A673 (cell line): ENCODE measurements around the gene ZNF513. TPM values are rescaled to one million over a fixed set of nuclear protein-coding genes. Genes with fewer than 3 reads are reported as not detected.
A peak's percentile ranks its signal among the peaks of the same experiment; 100 is the strongest.

ENCODE experiments used
- BruUV-seq: library from RNA; stranded (reverse); fragments of 400-500 nt; replicated peaks from 2 replicates; lab custom pipeline; 2021; lab: Mats Ljungman, UMichigan
- CTCF ChIA-PET: fragments of 300-600 bp; sonication (Branson Sonifier 250); formaldehyde crosslinking; loops from one replicate; lab custom pipeline; 2022; ENCODE audit warnings: antibody characterized with exemption; lab: Charles Lee
- POLR2A ChIA-PET: fragments of 300-600 bp; sonication (Branson Sonifier 250); formaldehyde crosslinking; loops from one replicate; lab custom pipeline; 2022; ENCODE audit warnings: antibody characterized with exemption; ENCODE audit not compliant: low non-redundant PET; lab: Charles Lee
- DNase-seq: peaks from one replicate; pipeline ENCODE4 v3.0.0-alpha.2; 2015; ENCODE audit warnings: low spot score
- H3K27ac ChIP-seq: fragments of 200-600 bp; sonication (generic); 2 replicates; pipeline ENCODE4 v1.5.1; 2016; ENCODE audit warnings: mixed run types, low read depth, mild to moderate bottlenecking, mixed read lengths, antibody characterized with exemption, low read length; ENCODE audit not compliant: poor library complexity, severe bottlenecking
- H3K27me3 ChIP-seq: fragments of 200-600 bp; sonication (generic); replicated peaks from 2 replicates; pipeline ENCODE4 v1.6.1; 2017; ENCODE audit warnings: mixed run types, low read depth, mild to moderate bottlenecking, mixed read lengths, antibody characterized with exemption, low read length; ENCODE audit not compliant: insufficient read depth, poor library complexity
- H3K36me3 ChIP-seq: fragments of 200-600 bp; sonication (generic); 2 replicates; pipeline ENCODE4 v1.6.1; 2016; ENCODE audit warnings: mixed run types, mild to moderate bottlenecking, mixed read lengths, antibody characterized with exemption, low read length; ENCODE audit not compliant: insufficient read depth, poor library complexity, severe bottlenecking
- H3K4me1 ChIP-seq: fragments of 200-600 bp; sonication (generic); 2 replicates; pipeline ENCODE4 v1.6.1; 2017; ENCODE audit warnings: mixed run types, mild to moderate bottlenecking, mixed read lengths, antibody characterized with exemption, low read length; ENCODE audit not compliant: insufficient read depth, poor library complexity, severe bottlenecking
- H3K4me3 ChIP-seq: fragments of 200-600 bp; sonication (generic); 2 replicates; pipeline ENCODE4 v1.5.1; 2016; ENCODE audit warnings: low read depth, mixed run types, mild to moderate bottlenecking, mixed read lengths, low read length; ENCODE audit not compliant: poor library complexity, severe bottlenecking
- H3K9me3 ChIP-seq: fragments of 200-600 bp; sonication (generic); 2 replicates; pipeline ENCODE4 v1.6.1; 2016; ENCODE audit warnings: mixed run types, low read depth, mild to moderate bottlenecking, mixed read lengths, antibody characterized with exemption, low read length; ENCODE audit not compliant: poor library complexity, severe bottlenecking
- EZH2 ChIP-seq: fragments of 200-600 bp; sonication (generic); IDR thresholded peaks from 2 replicates; pipeline ENCODE4 v1.6.1; 2017; ENCODE audit warnings: borderline replicate concordance, low read depth, mild to moderate bottlenecking, mixed read lengths, antibody characterized with exemption, low read length; ENCODE audit not compliant: poor library complexity, severe bottlenecking
- intact Hi-C: fragments of 100-400 bp; cut with micrococcal nuclease; formaldehyde crosslinking; loops from one replicate; pipeline ENCODE4 v1.10.0; 2022; ENCODE audit not compliant: unreplicated experiment
- total RNA-seq: library from RNA; stranded (reverse); gene quantifications from 2 replicates; pipeline ENCODE4 v1.2.3, GENCODE V29; 2021
- TF ChIP-seq, protein P1 (sequence below): fragments of 300-800, 200-600 bp; sonication (generic); conservative IDR thresholded peaks from 2 replicates; pipeline ENCODE4 v1.5.1; 2017; ENCODE audit warnings: low read depth, mild to moderate bottlenecking, antibody characterized with exemption, low read length, moderate library complexity, mixed read lengths

The ZNF513 gene
- total RNA-seq, 1 experiment from 2014 or later = 21.3 TPM

DNA sequence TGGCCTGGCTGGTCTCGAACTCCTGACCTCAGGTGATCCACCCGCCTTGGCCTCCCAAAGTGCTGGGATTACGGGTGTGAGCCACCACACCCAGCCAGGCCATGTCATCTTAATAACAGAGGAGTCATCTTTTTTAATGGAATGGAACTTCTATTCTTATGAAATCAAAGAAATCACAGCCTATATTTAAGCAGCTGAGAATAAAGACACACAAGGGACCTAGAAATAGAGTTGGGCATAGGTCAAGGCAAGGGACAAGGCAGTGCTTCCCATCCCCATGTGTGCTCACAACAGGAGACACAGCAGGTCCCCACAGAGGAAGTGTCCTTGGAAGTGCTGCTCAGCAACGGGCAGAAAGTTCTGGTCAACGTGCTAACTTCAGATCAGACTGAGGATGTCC lies 7.0 kb downstream of the ZNF513 start:
- ChIA-PET CTCF (no interaction called here), POLR2A (no interaction called here)
- Histone ChIP-seq H3K9me3 (no peaks in the 10 kb centered on the region), H3K27me3 (no peaks in the 10 kb centered on the region), H3K36me3 (peaks cover 66% of the 10 kb centered on the region), H3K4me3 (no peak overlapping the region), H3K27ac (no peak overlapping the region), H3K4me1 (peaks cover 16% of the 10 kb centered on the region)
- no peak for DNase-seq
- intact Hi-C loops = loop anchor here (5.0 kb wide), 1 partner anchor 111 kb away; the partner anchor contains the start of gene SLC30A3
- TF ChIP-seq EZH2 = no peak
- TF ChIP-seq, protein P1, sequence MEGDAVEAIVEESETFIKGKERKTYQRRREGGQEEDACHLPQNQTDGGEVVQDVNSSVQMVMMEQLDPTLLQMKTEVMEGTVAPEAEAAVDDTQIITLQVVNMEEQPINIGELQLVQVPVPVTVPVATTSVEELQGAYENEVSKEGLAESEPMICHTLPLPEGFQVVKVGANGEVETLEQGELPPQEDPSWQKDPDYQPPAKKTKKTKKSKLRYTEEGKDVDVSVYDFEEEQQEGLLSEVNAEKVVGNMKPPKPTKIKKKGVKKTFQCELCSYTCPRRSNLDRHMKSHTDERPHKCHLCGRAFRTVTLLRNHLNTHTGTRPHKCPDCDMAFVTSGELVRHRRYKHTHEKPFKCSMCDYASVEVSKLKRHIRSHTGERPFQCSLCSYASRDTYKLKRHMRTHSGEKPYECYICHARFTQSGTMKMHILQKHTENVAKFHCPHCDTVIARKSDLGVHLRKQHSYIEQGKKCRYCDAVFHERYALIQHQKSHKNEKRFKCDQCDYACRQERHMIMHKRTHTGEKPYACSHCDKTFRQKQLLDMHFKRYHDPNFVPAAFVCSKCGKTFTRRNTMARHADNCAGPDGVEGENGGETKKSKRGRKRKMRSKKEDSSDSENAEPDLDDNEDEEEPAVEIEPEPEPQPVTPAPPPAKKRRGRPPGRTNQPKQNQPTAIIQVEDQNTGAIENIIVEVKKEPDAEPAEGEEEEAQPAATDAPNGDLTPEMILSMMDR = no peak
- no TSS peak for BruUV-seq

GRCh38 chr2:27372937-27373336 lies 7.6 kb downstream of the ZNF513 start:
- Histone ChIP-seq H3K27me3 (no peaks in the 10 kb centered on the region), H3K27ac (no peak overlapping the region), H3K36me3 (peaks cover 66% of the 10 kb centered on the region), H3K9me3 (no peaks in the 10 kb centered on the region), H3K4me3 (no peak overlapping the region), H3K4me1 (peaks cover 17% of the 10 kb centered on the region)
- BruUV-seq = no TSS peak
- CTCF ChIA-PET = no interaction called here
- POLR2A ChIA-PET = no interaction called here
- no peak for DNase-seq
- no peak for TF ChIP-seq EZH2
- TF ChIP-seq, protein P1 = no peak
- intact Hi-C loops = loop anchor here (5.0 kb wide), 1 partner anchor 111 kb away; the partner anchor contains the start of gene SLC30A3

- no peaks in the 10 kb centered on the region for H3K27me3 ChIP-seq
- H3K36me3 ChIP-seq = peaks cover 64% of the 10 kb centered on the region
- H3K4me3 ChIP-seq = peak overlapping the region; percentile 95
- peak; percentile 57 for DNase-seq
- BruUV-seq = no TSS peak
- POLR2A ChIA-PET = no interaction called here
- H3K4me1 ChIP-seq = peaks cover 17% of the 10 kb centered on the region
- no peak for TF ChIP-seq EZH2
- TF ChIP-seq, protein P1 = no peak
- H3K27ac ChIP-seq = peak overlapping the region; percentile 94
- no peaks in the 10 kb centered on the region for H3K9me3 ChIP-seq
- CTCF ChIA-PET = no interaction called here
- intact Hi-C loops = loop anchor here (1.0 to 5.0 kb wide), 3 partner anchors 15 to 159 kb away; partner anchors contain the start of genes ATRAID, GTF3C2, SLC30A3 and SLC5A6
Observed at GRCh38 chr2:27370816-27371620, 9.5 kb downstream of the ZNF513 start.
